Hepatocyte (in vitro differentiated cells): ENCODE results near the gene NPR1.

Source experiments
- EZH2 ChIP-seq: fragments of 200-600 bp; sonication (generic); IDR thresholded peaks from 2 replicates; pipeline ENCODE4 v1.6.1; 2016; ENCODE audit warnings: antibody characterized with exemption, mild to moderate bottlenecking, borderline replicate concordance
- TF ChIP-seq, protein P1 (sequence below): fragments of 200-600 bp; sonication (generic); IDR thresholded peaks from 2 replicates; pipeline ENCODE4 v1.5.1; 2016; ENCODE audit warnings: antibody characterized with exemption, mild to moderate bottlenecking; ENCODE audit not compliant: poor library complexity

DNA sequence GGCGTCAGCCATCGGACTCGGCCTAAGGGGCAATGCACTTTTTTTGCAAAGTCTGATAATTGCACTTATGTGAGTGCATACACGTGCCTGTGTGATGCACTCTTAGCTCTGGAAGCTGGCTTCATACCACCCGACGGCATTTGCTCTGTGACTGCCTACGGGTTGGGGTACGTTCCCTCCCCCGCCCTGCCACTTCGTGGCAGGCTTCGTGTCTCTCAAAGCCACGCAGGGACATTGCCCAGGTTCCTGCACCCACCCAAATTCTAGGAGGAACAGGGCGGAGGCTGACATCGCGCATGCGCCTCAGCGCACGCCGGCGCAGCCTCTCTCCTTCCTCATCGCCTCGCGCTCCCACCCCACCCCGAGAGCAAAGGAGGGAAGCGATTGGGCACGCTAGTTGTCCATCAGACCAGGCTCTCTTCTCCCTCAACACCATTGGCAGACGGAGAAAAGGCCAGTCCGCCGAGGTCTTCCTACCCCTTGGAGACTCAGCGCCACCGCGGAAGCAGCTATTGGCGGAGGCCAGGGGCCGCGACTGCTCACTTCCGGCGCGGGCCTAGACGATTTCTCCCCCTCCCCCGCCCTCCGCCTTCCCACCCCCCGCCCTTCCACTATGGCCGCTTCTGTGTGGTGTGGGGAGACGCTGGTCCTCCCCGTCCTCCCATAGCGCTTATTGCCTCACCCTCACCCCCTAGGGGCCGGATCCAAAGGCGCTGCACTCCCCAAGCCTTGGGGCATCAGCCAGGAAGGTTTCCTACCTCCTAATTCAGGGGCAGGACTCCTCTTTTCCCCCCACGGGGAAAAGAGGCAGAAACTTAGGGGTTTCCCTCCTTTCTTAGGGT is 49.2 kb downstream of the NPR1 start, which contains the start of gene INTS3:
- TF ChIP-seq, protein P1, sequence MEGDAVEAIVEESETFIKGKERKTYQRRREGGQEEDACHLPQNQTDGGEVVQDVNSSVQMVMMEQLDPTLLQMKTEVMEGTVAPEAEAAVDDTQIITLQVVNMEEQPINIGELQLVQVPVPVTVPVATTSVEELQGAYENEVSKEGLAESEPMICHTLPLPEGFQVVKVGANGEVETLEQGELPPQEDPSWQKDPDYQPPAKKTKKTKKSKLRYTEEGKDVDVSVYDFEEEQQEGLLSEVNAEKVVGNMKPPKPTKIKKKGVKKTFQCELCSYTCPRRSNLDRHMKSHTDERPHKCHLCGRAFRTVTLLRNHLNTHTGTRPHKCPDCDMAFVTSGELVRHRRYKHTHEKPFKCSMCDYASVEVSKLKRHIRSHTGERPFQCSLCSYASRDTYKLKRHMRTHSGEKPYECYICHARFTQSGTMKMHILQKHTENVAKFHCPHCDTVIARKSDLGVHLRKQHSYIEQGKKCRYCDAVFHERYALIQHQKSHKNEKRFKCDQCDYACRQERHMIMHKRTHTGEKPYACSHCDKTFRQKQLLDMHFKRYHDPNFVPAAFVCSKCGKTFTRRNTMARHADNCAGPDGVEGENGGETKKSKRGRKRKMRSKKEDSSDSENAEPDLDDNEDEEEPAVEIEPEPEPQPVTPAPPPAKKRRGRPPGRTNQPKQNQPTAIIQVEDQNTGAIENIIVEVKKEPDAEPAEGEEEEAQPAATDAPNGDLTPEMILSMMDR: no peak
- TF ChIP-seq EZH2: no peak
